CD4-positive, alpha-beta T cell treated with Interleukin-17A for 4 hours (primary cell): ENCODE results near the gene NUMBL.
"Not testable (repeated sequence)": the region's sequence is repeated elsewhere in the genome, so short reads cannot be mapped to it uniquely, and the experiment has no call there.

Source experiments
- DNase-seq: peaks from one replicate; pipeline ENCODE4 v3.0.0-alpha.2; 2020; ENCODE audit warnings: mixed read lengths

NUMBL gene

DNA sequence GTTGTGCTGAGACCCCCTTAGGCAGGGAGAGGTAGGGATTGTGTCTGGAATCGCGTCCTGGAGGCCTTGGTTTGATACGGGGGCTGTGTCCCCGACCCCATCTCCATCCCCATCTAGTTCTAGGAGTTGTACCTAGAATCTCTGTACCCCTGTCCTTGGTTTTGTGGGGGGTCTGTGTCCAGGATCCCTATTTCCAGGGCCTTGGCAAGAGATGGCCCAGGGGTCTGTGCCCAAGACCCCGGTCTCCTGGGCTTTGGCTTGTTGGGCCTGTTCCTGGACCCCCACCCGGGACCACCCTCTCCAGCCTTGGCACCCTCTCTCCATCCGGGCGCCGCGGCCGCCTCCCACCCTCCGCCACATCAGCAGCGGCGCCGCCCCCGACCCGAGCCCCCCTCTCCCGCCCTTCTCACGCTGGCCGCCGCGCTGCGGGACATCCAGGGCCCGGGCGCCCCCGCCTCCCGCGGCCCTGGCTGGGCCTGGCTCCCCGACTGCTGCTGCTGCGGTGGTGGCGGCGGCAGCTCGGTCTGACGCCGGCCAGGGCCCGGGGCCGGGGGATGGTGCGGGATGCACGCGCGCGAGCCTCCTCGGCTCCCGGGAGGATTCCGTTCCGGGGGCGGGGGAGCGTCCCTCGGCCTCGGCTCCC is at the start of gene NUMBL:
Gene NUMBL (minus strand): TSS at position 602 of the 643 bp plus-strand sequence. CDS start 168 bp downstream, at position 434.
- DNase-seq = no peak

DNA sequence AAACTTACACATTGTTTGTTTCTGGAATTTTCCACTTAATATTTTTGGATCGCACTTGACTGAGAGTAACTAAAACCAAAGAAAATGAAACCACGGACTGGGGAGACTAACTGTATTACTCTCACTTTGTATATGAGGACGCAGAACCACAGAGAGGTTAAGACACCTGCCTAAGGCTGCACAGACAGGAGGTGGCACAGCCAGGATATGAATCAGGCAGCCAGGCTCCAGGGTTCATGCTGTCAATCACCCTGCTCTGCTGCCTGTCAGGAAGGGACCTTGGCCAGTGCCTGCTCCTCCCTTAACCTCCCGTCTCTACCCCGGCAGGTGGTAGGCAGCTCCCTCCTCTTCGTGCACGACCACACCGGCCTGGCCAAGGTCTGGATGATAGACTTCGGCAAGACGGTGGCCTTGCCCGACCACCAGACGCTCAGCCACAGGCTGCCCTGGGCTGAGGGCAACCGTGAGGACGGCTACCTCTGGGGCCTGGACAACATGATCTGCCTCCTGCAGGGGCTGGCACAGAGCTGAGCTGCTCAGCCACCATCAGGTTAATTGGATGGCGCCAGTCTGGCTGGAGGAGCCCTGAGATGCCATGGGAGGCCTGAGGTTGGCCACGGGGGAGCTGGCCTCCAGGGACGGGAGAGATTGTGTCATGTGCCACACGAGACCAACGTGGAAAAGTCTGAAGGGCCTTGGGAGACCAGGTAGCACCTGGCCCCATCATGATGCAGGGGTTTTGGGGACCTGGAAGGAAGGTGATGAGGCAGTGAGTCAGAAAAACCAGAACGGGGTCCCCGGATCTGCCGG is 48.8 kb upstream of the NUMBL start:
- DNase-seq = no peak

DNA sequence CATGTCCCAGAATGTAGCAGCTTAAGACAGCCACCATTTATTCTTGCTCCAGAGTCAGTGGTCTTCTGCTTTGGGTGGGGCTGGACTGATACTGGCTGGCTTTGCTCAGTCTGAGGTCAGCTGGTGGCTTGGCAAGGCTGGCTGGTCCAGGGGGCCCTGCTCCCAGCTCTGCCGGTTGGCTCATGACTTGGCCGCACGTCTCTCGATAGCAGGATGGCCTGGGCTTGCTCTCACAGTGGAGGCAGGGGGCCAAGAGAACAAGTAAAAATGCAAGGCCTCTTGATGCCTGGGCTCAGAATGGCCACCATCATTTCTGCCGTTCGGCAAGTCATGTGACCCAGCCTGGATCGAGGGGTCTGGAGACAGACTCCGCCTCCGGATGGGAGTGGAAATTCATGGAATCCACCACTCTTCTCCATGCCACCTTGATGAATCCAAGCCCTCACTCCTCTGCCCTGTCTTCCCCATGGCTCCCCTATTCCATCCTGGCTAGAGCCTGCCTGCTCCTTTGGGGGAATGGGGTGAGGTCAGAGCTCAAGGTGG is 46.7 kb upstream of the NUMBL start:
- no peak for DNase-seq

DNA sequence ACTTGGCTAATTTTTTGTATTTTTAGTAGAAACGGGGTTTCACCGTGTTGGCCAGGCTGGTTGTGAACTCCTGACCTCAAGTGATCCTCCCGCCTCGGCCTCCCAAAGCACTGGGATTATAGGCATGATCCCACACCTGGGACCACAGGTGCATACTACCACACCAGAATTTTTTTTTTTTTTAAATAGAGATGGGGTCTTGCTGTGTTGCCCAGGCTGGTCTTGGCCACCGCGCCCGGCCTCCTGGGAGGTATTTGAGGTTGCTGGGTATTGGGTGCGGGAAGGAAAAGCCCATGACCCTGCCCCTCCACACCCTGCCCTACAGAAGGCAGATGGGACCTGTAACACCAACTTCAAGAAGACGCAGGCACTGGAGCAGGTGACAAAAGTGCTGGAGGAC is 46.2 kb upstream of the NUMBL start:
- no peak for DNase-seq

DNA sequence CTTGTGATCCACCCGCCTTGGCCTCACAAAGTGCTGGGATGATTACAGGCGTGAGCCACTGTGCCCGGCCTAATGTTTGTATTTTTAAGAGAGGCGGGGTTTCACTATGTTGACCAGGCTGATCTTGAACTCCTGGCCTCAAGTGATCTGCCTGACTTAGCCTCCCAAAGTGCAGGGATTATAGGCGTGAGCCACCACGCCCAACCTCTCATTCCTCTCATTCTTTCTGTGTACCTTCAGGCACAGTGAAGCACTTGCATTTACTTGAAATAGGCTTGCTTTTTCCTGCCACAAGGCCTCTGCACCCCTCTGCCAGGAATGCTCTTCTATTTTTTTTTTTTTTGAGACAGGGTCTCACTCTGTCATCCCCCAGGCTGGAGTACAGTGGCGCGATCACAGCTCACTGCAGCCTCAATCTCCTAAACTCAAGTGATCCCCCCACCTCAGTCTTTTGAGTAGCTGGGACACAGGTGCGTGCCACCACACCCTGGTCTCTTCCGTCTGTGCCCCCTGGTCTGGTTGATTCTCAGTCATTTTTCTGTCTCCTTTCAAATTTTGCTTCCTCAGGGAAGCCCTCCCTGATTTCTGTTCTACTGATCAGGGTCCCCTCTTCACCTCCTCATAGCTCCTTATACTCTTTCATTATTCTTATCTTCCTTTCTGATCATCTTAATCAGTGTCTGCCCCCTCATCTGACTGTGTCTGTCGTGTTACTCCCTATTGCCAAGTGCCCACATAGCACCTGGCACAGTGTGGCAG is 44.7 kb upstream of the NUMBL start:
- DNase-seq = no peak

DNA sequence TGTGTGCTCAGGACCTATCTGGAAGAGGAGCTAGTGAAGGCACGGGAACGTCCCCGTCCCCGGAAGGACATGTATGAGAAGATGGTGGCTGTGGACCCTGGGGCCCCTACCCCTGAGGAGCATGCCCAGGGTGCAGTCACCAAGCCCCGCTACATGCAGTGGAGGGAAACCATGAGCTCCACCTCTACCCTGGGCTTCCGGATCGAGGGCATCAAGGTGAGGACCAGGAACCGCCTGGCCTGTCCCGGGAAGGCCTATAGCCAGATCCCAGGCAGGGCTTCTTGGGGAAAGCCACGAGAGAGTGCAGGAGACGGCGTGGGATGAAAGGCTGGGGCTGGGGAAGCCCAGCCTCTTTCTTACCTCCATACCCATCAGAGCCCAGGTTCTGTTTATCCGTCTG is 42.7 kb upstream of the NUMBL start:
- DNase-seq = no peak

DNA sequence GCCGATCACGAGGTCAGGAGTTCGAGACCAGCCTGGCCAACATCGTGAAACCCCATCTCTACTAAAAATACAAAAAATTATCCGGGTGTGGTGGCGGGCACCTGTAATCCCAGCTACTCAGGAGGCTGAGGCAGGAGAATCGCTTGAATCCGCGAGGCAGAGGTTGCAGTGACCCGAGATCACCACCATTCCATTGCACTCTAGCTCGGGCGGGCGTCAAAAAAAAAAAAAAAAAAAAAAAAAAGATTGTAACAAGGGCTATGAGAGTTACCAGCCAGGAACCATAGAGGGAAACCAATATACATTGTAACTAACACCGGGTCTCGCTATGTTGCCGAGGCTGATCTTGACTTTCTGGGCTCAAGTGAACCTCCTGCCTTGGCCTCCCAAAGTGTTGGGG is 41.9 kb upstream of the NUMBL start:
- not testable (repeated sequence) for DNase-seq

DNA sequence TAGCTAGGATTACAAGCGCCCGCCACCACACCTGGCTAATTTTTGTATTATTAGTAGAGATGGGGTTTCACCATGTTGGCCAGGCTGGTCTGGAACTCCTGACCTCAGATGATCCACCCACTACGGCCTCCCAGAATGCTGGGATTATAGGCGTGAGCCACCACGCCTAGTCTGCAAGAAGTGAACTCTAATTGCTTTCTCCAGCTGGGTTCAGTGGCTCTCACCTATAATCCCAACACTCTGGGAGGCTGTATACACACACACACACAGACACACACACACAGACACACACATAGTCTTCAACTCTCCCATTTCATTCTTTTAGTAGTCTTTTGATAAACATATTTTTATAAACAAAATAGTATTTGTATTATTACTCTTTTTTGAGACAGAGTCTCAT is 39.6 kb upstream of the NUMBL start:
- not testable (repeated sequence) for DNase-seq

DNA sequence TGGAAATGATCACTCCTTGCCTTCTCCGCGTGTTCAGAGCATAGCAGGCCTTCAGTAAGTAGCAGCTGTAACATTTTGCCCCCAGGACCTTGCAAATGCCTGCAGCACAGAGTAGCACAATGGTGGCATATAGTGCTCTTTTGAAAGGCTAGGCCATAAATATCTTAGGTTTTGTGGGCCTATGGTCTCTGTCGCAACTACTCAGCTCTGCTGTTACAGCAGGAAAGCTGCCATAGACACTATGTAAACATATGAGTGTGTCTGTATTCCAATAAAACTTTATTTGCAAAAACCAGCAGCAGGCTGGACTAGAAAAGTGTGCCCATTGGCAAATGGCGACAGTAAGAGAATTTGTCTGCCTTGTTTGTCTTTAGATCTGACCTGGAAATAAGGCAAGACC is 35.8 kb upstream of the NUMBL start:
- no peak for DNase-seq

DNA sequence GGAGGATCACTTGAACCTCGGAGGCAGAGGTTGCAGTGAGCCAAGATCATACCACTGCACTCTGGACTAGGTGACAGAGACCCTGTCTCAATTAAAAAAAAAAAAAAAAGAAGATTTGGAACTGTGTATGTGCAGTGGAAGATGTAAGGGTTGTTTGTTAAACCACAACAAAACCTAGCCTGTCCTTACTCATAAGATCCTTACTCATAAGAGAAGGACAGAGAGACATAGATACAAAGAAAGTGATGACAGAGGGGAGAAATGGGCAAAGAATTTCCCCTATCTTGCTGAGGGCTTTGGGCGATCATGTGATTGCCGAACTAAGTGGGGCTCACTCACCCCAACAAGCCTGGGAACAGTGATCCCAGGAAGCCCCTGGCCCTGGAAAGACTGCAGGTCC is 34.4 kb upstream of the NUMBL start:
- DNase-seq = no peak

DNA sequence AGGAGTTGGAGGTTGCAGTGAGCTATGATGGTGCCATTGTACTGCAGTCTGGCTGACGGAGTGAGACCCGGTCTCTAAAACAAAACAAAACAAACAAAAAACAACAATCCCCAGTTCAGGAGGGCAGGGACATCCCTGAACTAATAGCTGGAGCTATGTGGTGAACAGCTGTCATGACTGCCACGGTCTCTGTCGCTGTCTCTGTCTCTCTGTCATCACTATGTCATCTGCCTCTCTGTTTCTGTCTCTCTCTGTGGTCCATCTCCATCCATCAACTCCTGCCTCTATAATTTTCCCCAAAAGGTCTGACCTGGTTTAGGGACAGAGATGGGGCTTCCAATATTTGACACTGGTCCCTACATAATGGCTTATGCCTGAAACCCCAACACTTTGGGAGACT is 33.9 kb upstream of the NUMBL start:
- no peak for DNase-seq

DNA sequence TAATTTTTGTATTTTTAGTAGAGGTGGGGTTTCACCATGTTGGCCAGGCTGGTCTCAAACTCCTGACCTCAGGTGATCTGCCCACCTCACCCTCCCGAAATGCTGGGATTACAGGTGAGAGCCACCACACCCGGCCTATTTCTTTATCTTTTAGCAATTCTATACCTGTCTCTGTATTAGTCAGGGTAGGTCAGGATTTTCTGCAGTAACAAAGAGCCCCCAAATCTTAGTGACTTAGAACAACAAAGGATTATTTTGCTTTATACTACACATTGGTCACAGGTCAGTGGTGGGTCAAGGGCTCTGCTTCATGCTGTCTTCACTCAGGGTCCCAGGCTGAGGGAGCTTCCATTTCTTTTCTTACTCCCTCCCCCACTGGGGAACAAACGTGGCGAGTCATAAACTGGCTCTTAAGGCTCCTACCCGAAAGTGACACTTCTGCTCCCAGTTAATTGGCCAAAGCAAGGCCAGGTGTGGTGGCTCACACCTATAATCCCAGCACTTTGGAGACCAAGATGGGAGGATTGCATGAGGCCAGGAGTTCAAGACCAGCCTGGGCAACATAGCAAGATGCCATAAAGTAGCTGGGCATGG is 33.3 kb upstream of the NUMBL start:
- no peak for DNase-seq

DNA sequence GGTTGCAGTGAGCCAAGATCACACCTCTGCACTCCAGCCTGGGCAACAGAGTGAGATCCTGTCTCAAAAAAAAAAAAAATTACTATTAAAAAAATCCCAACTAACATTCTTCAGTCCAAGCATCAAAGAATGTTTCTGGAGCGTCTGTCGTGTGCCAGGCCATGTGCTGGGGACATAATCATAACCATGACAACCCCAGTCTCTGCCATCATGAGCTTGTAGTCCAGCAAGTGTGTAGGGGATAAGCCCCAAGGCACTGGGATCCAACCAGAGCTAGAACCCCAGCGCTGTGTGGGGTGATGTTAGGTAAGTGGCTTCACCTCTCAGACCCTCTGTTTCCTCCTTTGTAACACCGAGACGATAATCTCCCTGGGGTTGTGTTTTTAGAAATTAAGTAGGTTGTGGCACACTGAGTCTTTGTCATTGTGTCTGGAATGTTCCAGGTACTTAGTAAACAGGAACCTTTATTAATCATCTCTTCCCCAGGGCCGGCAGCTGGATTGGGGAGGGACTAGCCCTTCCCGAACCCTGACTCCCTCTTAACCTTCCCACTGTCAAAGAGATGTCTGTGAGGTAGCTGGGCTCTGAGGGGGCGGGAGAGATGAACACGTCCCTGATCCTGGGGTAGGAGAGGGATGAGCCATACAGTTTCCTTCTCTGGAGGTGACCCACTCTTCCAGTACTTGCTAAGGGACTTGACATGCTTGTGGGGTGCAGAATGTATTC is 31.6 kb upstream of the NUMBL start:
- DNase-seq = no peak

DNA sequence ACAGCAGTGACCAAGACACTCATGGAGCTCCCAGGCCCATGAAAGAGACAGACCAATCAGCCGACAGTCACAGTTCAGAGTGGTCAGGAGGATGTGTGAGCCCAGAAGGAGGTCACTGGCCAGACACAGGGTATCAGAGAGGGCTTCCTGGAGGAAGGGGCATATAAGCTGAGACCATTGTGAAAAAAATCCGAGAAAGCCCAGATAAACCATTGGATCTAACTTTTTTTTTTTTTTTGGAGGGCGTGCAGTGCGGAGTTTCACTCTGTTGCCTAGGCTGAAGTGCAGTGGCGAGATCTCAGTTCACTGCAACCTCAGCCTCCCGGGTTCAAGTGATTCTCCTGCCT is 30.7 kb upstream of the NUMBL start:
- no peak for DNase-seq

DNA sequence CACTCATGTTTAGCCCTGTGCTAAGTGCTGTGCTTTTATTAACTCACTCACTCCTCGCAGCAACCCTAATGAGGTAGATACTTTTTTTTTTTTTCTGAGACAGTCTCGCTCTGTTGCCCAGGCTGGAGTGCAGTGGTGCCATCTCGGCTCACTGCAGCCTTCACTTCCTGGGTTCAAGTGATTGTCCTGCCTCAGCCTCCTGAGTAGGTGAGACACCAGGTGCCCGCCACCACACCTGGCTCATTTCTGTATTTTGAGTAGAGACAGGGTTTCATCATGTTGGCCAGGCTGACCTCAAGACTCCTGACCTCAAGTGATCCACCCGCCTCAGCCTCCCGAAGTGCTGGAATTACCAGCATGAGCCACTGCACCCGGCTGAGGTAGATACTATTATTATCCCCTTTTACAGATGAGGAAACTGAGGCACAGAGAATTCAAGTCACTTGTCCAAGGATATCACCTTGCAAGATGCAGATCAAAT is 29.0 kb upstream of the NUMBL start:
- no peak for DNase-seq

DNA sequence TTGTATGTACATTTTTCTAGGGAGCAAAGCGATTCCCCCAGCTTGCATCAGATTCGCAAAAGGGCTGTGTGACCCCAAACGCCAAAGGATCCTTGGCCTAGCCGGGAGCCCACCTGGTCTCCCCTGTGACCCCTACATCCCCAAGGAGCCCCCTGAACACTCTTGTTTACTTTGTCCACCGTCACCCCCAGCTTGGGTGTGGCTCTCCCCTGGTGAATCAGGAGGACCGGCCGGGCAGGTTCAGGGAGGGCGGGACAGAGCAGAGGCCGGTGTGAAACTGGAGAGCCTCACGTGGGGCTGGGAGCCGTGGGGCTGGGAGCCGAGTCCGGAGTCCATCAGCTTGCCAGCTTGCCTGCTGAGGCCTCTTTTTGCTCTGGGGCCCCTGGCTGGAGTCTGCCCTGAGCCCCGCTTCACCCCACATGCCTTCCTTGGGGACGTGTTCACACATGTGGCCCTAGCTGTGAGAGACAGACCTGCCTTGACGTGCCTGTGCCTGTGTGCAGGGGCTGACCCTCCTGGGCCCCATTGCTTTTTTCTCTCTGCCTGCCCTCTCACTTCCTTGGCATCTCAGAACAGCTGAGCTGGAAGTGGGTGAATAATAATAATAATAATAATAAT is 28.4 kb upstream of the NUMBL start:
- DNase-seq = no peak

DNA sequence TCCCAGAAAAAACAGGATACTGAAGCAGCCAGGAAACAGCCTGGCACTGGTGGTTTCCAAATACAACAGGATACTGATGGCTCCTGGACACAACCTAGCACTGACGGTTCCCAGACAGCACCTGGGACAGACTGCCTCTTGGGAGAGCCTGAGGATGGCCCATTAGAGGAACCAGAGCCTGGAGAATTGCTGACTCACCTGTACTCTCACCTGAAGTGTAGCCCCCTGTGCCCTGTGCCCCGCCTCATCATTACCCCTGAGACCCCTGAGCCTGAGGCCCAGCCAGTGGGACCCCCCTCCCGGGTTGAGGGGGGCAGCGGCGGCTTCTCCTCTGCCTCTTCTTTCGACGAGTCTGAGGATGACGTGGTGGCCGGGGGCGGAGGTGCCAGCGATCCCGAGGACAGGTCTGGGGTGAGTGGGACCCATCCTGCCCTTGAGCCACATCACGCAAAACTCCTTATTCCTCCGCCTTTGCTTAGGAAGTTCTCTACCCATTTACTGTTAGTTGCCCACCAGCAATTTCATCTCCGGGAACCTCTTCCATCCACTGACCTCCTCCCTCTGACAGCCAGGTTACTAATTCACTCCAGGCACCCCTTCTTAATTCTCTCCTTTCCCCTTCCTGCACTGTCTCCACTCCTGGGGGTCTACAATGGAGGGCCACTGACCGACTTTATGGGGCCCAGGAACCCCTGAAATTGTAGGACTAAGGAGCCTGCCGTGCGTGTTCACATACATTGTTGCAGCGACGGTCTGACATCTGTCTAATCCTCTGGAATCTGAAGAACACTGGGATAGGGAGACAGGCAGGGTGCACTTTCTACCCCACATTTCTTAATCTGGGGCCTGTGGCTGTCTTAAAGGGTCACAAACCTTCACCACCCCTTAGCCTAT is 27.7 kb upstream of the NUMBL start:
- no peak for DNase-seq

DNA sequence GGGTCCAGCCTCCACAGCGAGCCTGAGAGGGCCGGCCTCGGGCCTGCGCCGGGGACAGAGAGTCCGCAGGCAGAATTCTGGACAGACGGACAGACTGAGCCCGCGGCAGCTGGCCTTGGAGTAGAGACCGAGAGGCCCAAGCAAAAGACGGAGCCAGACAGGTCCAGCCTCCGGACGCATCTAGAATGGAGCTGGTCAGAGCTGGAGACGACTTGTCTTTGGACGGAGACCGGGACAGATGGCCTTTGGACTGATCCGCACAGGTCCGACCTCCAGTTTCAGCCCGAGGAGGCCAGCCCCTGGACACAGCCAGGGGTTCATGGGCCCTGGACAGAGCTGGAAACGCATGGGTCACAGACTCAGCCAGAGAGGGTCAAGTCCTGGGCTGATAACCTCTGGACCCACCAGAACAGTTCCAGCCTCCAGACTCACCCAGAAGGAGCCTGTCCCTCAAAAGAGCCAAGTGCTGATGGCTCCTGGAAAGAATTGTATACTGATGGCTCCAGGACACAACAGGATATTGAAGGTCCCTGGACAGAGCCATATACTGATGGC is 27.0 kb upstream of the NUMBL start:
- DNase-seq = peak; percentile 6

DNA sequence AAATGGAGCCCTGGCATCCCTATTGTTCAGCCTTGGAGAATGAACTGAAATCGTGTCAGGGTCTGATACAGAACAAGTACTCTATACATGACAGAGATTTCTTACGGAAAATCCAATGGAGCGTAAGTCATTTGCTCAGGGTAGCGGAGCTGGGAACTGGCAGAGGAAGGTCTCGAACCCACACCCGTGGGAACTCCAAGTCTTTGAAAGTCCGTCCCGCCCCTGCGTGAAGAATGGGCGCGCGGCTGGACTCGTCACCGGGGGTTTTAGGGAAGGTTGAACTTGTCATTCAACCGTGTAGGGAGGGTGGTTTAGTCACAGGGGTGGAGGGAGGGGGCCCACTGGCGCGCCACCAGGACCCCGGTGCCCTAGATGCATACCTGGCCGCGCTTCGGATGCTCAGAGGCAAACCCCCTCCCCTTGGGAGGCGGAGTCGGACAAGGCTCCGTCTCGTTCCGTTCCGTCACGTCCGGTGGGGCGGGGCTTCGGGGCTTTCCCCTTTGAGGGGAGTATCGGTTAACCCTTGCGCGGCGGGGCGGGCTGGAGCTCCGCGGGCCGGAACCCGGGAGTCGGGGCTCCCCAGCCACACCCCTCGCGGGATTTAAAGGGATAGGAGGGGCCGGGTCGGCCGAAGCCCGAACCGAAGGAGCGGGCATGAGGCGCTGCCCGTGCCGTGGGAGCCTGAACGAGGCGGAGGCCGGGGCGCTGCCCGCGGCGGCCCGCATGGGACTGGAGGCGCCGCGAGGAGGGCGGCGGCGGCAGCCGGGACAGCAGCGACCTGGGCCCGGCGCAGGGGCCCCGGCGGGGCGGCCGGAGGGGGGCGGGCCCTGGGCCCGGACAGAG is 26.3 kb upstream of the NUMBL start, which contains the start of the genes COQ8B and ITPKC:
Gene COQ8B (minus strand): TSS at position 405 of the 843 bp plus-strand sequence. CDS start 2,254 bp downstream, outside the sequence.
Gene ITPKC (plus strand): TSS at position 631 of the 843 bp plus-strand sequence. CDS start 24 bp downstream, at position 655.
- DNase-seq = peak; percentile 100
